DOHH2 (cell line): ENCODE results near the gene ZNF284.
A peak's percentile ranks its signal among the peaks of the same experiment; 100 is the strongest.
"Not testable (repeated sequence)": the region's sequence is repeated elsewhere in the genome, so short reads cannot be mapped to it uniquely, and the experiment has no call there.

Source experiments
- H3F3A ChIP-seq: fragments of 200-600 bp; sonication (generic), shearing (Covaris generic); 2 replicates; pipeline ENCODE4 v1.6.0; 2016; ENCODE audit warnings: antibody characterized with exemption, mild to moderate bottlenecking; ENCODE audit not compliant: control insufficient read depth, insufficient read depth
- H3K27ac ChIP-seq: fragments of 200-600 bp; sonication (generic); 2 replicates; pipeline ENCODE4 v1.5.1; 2014; ENCODE audit warnings: low read depth, mild to moderate bottlenecking, low read length, moderate library complexity
- H3K27me3 ChIP-seq: fragments of 200-600 bp; sonication (generic); 2 replicates; pipeline ENCODE4 v1.6.1; 2014; ENCODE audit warnings: mild to moderate bottlenecking, low read length, mixed read lengths; ENCODE audit not compliant: control insufficient read depth
- H3K36me3 ChIP-seq: fragments of 200-600 bp; sonication (generic); 2 replicates; pipeline ENCODE4 v1.6.1; 2014; ENCODE audit warnings: mild to moderate bottlenecking, low read length, moderate library complexity, mixed read lengths; ENCODE audit not compliant: control insufficient read depth
- H3K4me1 ChIP-seq: fragments of 200-600 bp; sonication (generic); 2 replicates; pipeline ENCODE4 v1.6.1; 2014; ENCODE audit warnings: mild to moderate bottlenecking, low read length, mixed read lengths; ENCODE audit not compliant: control insufficient read depth
- H3K4me2 ChIP-seq: fragments of 200-600 bp; sonication (generic); 2 replicates; pipeline ENCODE4 v1.6.0; 2014; ENCODE audit warnings: mild to moderate bottlenecking, low read length, moderate library complexity
- H3K4me3 ChIP-seq: fragments of 200-600 bp; sonication (generic); 2 replicates; pipeline ENCODE4 v1.5.1; 2014; ENCODE audit warnings: mild to moderate bottlenecking, low read length, mixed read lengths
- H3K79me2 ChIP-seq: fragments of 200-600 bp; sonication (generic); 2 replicates; pipeline ENCODE4 v1.6.1; 2014; ENCODE audit warnings: mild to moderate bottlenecking, low read length, mixed read lengths; ENCODE audit not compliant: control insufficient read depth
- H3K9me2 ChIP-seq: fragments of 200-600 bp; sonication (generic); replicated peaks from 2 replicates; pipeline ENCODE4 v1.6.1; 2014; ENCODE audit warnings: mild to moderate bottlenecking, low read length, mixed read lengths; ENCODE audit not compliant: control insufficient read depth
- H3K9me3 ChIP-seq: fragments of 200-600 bp; sonication (generic); 2 replicates; pipeline ENCODE4 v1.6.1; 2014; ENCODE audit warnings: antibody characterized with exemption, low read length, mixed read lengths; ENCODE audit not compliant: control insufficient read depth, insufficient read depth
- H4K20me1 ChIP-seq: fragments of 200-600 bp; sonication (generic); 2 replicates; pipeline ENCODE4 v1.6.0; 2014; ENCODE audit warnings: low read depth, mild to moderate bottlenecking, antibody characterized with exemption, low read length, moderate library complexity; ENCODE audit not compliant: control insufficient read depth, insufficient read depth
- CTCF ChIP-seq: fragments of 200-600 bp; sonication (generic); IDR thresholded peaks from one replicate; pipeline ENCODE4 v1.5.1; 2014; ENCODE audit warnings: antibody characterized with exemption, mild to moderate bottlenecking, low read depth, low read length; ENCODE audit not compliant: poor library complexity, severe bottlenecking
- EZH2phosphoT487 ChIP-seq: fragments of 200-600 bp; sonication (generic); IDR thresholded peaks from 2 replicates; pipeline ENCODE4 v1.6.1; 2017; ENCODE audit warnings: borderline replicate concordance, mild to moderate bottlenecking, antibody characterized with exemption, low read length, moderate library complexity, mixed read lengths

The ZNF284 gene

GRCh38 chr19:44113784-44114390, 41.9 kb downstream of the ZNF284 start:
- Histone ChIP-seq H3K27me3 (no peaks in the 10 kb centered on the region), H3K36me3 (no peaks in the 10 kb centered on the region)
- no peak for TF ChIP-seq EZH2phosphoT487
- TF ChIP-seq CTCF: no peak

GRCh38 chr19:44121162-44121561, 49.2 kb downstream of the ZNF284 start:
- H3K4me3 ChIP-seq, H3K4me1 ChIP-seq, H3K27me3 ChIP-seq, H3K36me3 ChIP-seq, H3K27ac ChIP-seq, H3K9me3 ChIP-seq, H3K9me2 ChIP-seq, H4K20me1 ChIP-seq, H3K79me2 ChIP-seq, H3K4me2 ChIP-seq, H3F3A ChIP-seq: not testable (repeated sequence)

More at GRCh38 chr19:44113784-44114390, 41.9 kb downstream of the ZNF284 start:
- Histone ChIP-seq H3K4me2 (peak overlapping the region; percentile 58), H3K9me3 (peaks cover 15% of the 10 kb centered on the region), H3K4me3 (peak overlapping the region; percentile 71), H4K20me1 (no peaks in the 10 kb centered on the region), H3K27ac (no peak overlapping the region), H3K4me1 (no peaks in the 10 kb centered on the region; the same call in 1 of the 2 replicates), H3K79me2 (no peaks in the 10 kb centered on the region), H3K9me2 (no peaks in the 10 kb centered on the region), H3F3A (no peaks in the 10 kb centered on the region)

- TF ChIP-seq CTCF (no peak), EZH2phosphoT487 (no peak)
- peaks cover 14% of the 10 kb centered on the region; the same call in 1 of the 2 replicates for H3K9me3 ChIP-seq
- no peaks in the 10 kb centered on the region for H4K20me1 ChIP-seq
- H3K9me2 ChIP-seq: no peaks in the 10 kb centered on the region
- H3F3A ChIP-seq: no peaks in the 10 kb centered on the region
- no peak overlapping the region for H3K4me3 ChIP-seq
- no peaks in the 10 kb centered on the region for H3K36me3 ChIP-seq
- H3K27me3 ChIP-seq: no peaks in the 10 kb centered on the region
- no peak overlapping the region for H3K27ac ChIP-seq
- no peaks in the 10 kb centered on the region for H3K4me1 ChIP-seq
- H3K4me2 ChIP-seq: no peak overlapping the region
- H3K79me2 ChIP-seq: no peaks in the 10 kb centered on the region
Measured at GRCh38 chr19:44131955-44132354, 60.0 kb downstream of the ZNF284 start.
